Glomerular visceral epithelial cell (primary cell): ENCODE data around the gene CUL4B.
"Not testable (repeated sequence)": the region's sequence is repeated elsewhere in the genome, so short reads cannot be mapped to it uniquely, and the experiment has no call there.

Experiments
- DNase-seq: peaks from one replicate; pipeline ENCODE4 v3.0.0-alpha.2; 2016; ENCODE audit errors: extremely low spot score

Gene CUL4B

DNA sequence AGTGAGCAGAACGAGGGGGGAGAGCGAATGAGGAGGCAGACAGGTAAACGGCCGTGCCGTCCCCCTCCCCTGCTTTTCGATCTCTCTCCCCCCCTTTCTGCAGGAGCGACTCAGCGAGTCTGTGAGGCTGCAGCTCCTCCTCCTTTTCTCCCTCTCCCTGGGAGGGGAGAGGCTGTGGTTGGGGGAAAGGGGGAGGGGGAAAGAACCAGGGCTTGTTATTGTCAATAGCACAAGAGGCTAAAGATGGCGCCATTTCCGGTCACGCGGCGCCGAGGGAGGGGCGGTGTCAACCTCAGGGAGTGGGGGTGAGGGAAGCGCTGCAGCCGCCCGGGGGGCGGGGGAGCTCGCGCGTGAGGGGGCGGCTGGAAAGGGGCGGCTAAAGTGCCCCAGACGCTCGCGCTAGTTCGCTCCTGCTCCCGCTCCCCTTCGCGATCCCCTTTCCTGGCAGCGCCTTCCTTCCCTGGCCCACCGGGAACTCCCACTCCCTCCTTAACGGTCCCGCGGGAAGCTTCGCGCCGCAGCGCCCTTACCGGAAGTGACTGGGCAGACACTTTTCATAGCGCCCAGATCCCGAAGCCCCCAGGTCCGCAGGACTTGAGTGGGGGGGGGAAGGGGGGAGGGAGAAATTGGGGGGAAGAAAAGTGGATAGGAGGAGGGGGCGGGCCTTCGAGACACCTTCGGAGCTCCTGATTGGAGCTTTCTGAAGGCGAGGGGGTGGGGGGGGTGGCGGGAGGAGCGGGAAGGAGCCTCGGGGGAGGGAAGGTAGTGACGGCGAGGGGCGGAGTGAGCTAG is at the start of gene CUL4B:
Gene CUL4B (minus strand): TSS at position 121 of the 792 bp plus-strand sequence. CDS start 324 bp downstream, outside the sequence.
- DNase-seq: peak; percentile 93

DNA sequence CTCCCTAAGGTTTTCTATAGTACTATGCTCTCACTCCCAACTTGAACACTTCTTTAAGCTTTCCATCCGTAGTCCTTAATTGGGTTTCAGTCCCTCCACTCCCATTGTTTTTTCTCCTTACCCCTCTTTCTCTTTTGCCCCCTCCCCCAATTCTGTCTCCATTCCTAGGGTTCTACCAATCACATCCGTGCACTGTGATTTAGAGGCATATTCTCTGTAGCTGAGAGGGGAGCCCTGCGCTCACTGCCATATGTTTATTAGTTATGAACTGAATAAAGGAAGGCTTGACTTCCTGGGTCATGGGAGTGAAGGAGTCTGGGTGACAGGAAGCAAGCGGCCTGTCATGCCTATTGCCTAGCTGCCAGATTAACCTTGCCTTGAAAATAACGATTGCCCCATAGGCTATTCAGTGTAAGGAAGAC is 43.6 kb upstream of the CUL4B start:
- DNase-seq: peak; percentile 16

DNA sequence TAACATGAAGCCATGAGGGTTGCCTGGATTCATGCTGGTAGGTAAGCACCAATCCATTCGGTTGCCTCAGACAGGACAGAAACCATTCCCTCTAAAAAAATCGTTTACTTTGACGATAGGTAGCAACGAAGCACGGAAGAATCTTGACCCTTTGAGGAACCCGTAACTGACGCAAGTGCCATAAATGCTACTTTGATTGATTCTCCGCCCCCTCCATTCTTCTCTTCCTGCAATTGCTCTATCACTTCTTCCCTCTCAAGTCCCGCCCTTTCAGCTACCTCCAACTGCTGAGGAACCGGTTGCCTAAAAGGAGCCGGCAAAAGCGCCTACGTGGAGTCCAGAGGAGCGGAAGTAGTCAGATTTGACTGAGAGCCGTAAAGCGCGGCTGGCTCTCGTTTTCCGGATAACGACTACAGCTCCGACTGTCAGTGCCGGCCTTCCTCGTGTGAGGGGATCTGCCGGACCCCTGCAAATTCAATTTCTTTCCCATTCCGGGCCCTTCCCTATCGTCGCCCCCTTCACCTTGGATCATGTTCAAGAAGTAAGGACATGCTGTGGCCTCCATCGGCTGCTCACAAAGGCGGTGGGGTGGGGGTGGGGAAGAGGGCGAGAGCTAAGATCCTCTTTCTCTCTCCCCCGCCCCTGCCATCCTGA is 43.1 kb upstream of the CUL4B start, which contains the start of gene MCTS1:
Gene MCTS1 (plus strand): TSS at position 395 of the 654 bp plus-strand sequence. CDS start 136 bp downstream, at position 531.
- DNase-seq: peak; percentile 90

DNA sequence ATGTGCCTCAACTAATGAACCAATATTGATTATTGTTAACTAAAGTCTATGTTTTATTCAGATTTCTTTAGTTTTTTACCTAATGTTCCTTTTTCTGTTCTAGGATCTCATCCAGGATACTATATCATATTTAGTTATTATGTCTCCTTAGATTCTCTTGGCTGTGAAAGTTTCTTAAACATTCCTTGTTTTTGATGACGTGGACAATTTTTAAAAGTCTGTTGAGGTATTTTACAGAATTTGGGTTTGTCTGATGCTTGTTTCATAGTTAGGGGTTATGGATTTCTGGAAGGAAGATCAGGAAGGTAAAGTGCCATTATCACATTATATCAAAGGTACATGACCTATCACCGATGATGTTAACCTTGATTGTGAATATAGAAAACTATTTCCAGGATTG is 24.9 kb upstream of the CUL4B start:
- no peak for DNase-seq

DNA sequence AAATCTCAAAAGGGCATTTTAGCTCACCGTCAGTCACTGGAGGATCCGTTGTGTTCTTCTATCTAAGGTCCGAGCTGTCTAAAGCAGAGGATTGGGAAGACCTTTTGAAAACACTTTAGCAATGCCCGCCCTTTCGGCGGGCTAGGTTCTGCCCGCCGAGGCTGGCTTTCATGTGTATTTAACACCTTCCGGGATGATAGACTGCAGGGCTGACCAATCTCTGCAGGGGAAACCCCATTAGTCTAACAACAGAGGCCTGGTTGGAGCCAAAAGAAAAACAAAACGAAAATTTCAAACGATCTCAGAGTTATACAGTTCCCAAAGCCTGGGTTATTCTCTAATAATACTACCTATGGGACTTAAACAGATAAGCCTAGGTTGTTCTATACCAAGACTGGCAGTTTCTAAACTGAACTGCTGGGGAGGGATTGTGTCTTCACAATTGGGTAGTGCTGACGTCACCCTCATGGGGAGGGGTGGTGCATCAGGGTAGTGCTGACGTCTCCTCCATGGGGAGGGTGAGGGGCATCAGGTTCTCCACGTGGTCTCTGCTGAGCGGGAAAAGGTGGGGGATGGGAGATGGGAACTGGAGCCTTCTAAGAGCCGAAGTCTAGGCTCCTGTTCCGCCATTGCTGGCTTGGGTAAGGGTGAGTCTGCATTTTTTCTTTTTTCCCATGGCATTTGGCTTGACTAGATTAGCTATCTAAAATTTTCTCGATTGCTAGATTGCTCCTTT is 14.8 kb upstream of the CUL4B start:
- DNase-seq: no peak

DNA sequence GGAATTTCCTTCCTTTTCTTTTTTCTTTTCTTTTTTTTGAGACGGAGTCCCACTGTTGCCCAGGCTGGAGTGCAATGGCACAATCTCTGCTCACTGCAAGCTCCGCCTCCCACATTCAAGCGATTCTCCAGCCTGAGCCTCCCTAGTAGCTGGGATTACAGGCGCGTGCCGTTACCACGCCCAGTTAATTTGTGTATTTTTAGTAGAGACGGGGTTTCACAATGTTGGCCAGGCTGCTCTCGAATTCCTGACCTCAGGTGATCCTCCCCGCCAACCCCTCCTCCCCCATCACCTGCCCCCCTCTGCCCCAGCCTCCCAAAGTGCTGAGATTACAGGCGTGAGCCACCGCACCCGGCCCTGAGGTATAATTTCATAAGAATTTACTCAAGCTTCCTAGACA is 13.0 kb upstream of the CUL4B start:
- DNase-seq: not testable (repeated sequence)

DNA sequence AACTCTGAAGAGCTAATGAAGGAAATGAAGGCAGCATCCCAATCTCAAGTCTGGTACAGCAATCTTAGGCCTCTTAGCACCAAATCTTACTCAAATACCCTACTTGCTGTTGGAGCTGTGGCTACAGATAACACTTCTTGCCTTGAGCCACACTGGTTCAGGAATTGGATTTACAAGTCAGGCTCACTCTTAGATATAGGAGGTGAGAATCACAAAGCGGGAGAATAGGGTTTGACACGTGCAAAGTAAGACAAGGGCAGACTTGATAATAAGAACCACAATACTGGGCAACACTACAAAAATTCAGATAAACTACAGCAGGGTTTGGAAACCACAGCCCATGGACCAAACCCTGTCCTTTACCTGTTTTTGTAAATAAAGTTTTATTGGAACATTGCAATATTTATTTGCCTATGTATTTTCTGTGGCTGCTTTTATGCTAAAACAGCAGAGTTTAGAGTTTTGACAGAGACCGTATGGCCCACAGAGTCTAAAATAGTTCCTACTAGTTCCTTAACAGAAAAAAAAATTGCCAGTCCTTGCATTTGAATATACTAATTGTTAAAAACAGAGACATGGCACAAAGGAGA is 9.3 kb upstream of the CUL4B start:
- DNase-seq: no peak

DNA sequence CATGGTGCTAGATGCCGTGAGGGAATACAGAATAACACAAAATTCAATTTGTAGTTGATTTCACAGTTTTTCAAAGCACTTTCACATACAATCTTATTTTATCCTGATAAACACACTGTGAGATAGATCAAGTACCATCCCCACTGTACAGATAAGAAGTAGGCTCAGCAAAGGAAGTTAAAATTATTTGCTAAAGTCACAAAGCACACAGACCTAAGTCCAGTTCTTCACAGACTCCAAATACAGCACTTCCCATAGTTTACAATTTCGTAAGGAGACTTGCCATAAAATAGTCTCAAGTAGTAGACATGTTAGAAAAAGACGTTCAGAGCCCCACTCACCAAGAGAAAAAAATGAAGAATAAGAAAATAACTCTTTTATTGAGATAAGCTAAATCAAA is 7.8 kb upstream of the CUL4B start:
- DNase-seq: no peak

DNA sequence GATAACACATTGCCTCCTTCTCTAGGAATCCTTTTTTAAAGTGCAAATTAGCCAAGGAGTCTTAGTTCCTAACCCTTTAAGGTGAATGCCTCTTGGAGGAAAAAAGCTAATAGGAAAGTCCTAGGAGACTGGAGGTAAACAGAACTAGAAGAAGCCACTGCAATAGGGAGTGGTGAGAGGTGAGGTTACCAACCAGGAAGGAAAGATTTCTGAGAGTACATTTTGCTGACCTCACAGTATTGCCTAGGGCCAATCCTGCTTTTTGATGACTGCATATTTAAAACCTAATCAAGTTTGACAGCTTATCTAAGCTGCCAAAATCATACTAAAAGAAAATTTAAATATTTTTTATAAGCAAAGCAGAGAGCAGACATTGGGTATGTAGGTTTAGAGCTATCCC is 7.3 kb upstream of the CUL4B start:
- DNase-seq: no peak

DNA sequence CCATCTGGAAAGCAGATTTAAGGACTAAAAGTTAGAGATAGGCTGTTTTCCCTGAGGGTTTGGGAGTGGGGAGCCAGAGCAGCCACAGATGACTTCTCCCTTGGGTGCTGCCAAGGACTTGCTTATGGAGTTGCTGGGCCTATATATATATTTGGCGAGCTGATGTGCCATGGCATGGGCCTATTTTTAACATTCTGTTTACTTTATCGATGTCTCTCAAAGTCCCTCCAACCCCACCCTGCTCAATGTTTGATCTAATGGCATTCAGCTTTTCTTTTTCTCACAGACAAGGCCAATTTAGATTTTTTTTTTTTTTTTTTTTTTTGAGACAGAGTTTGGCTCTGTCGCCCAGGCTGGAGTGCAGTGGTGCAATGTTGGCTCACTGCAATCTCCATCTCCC is 6.1 kb upstream of the CUL4B start:
- DNase-seq: no peak

DNA sequence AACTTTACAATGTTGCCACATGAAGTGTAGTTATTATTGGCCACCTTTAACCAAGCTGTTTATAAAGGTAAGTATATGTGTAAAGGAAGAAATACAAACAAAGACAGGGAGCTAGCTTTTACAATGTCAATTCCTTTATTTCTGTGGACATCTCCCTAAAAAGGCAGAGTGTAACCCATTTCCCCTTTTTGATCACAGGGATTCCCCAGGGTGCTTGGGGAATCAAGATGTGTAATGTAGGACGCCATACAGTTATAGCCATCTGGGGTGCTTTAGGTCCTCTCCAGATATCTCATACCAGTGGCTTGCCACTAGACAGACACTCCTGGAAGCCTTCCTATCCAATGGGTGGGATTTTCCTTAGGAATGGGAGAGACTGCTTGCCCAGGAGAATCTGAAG is 4.2 kb upstream of the CUL4B start:
- no peak for DNase-seq

DNA sequence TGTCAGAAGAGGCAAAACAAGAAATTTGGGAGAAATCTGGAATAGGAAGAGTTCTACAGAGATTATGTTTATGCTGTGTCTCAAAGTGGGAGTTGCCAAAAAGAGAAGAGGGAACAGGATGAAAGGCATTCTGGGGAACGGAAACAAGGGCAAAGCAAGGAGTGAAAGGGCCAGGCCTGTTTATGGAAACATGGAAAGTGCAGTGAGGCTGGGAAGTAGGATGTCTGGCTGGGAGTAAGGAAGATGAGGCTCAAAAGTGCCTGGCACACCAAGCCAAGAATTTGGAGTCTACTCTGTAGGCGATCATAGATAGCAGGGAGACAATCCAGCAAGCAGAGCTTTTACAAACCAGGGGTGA is 1.8 kb upstream of the CUL4B start:
- DNase-seq: no peak

DNA sequence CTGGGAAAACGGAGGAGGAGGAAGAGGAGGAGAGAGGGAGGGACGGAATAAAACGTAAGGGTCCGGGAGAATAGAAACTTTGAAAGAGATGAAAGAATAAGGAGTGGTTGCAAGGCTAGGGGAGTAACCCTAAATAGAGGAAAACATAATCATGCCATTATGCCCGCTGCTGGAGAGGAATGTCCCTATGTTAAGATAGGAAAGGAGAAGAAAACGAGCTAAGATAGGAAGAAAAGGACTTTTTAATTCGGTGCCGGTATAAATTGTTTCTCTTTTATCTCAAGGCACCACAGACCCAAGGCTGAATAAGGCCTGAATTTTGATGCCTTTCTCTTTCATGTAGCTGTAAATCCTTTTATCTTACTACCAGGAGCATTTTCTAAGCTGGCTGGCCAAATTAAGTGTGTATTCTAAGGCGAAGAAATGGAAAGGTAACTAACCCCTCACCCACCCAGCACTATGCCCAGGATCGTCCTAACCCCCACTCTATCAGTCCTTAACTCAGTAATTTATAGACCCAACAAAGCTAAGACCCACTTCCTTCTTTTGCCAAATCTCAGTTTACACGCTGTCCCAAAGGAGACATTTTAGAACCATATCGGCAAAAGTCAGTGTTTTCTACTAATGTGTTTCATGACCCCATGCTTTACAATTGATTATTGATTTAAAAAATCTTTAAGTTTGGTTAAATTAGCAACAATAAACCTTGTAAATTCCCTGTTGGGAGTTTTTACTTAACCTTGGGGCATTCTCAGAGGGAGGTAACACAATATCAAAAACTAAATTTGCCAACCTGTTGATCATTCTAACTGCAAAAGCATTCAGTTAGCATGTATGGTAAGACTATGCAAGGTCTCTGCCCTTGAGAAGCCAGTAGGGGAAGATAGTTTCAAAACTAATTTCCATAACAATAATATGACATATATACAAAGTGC is 1.1 kb upstream of the CUL4B start:
- DNase-seq: no peak

DNA sequence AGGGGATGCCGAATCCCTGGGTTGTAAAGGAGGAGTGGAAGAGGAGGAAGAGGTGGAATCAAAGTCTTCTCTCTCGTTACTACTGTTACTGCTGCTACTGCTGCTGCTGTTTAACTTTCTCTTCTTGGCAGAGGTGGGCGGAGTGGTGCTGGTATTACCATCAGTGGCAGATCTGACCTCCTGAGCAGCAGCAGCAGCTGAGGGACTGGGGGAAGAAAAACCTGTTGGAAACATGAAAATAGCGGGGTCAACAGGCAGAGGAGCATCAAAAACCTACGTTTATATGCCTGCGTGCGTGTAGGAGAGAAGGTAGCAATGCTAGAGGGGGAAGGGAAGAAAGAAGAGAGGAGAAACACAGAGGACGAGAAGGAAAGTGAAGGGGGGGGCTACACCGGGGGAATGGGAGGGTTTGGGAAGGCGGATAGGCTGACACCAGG is 339 bp downstream of the CUL4B start:
- peak; percentile 42 for DNase-seq

DNA sequence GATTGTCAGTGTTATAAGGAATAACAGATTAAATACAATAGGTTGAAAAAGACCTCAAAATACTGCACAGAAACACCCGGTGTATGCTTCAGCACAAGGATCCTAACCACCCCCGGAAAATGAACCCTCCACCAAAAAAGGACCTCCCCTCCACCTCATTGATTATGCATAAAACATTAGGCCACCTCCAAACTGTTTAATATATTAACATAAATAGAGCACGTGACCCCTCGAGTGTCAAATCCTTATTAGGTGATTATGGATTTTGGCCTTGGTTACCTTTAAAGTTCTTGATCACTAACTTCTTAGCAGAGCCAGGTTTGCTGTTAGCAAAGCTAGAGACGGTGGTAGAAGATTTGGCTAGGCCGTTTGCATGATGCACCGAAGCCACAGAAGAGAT is 958 bp downstream of the CUL4B start:
- DNase-seq: peak; percentile 9

DNA sequence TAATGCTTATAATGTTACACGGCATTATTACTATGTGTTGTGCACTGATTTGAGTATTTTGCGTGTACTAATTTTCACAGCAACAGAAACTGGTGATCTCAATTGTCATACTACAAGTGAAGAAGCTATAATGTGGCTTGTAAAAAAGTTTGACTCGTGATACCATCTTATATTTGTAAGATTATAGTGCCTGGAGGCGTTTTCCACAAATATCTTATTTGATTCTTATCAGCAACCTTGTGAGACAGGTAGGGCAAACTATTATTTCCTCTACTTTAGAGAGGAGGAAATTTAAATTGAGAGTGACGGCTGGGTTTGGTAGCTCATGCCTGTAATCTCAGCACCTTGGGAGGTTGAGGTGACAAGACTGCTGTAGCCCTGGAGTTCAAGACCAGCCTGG is 4.5 kb downstream of the CUL4B start:
- no peak for DNase-seq

DNA sequence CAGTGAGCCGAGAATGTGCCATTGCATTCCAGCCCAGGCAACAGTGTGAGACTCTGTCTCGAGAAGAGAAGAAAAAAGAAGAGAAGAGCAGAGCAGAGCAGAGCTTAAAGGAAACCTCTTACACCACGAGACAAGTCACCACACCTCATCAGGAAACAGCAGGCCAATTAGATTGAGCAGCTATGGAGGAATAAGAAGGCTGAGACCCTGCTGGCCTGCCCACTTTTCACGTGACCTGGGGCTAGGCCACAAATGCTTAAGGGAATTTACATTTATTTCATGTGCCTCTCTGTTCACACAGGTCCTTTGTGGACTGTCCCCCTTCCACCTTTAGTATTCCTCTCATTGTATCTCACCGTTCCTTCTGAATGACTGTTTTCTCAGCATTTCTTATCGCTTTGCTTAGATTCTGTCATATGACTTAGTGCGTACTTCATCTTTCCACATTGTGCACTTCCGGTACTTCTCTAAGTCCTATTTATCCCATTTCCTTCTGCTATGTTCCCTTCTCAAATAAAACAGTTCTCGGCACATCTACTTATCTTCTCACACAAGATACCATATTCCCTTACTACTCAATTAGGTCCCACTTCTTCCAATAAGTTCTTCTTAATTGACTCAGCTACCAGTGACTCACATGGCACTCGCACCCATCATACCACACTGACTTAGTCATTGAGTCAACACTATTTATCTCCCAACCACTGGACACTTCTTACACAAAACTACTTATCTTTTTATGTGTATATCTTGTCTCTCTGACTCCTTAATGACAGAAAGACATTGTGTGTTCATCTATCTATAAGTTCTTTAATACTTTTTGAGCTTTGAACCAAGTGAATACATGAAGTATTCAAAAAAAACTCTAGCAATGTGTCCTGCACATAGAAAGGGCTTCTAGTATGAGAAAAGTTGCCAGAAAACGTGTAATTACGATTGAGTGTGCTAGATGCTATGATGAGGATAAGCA is 11.0 kb downstream of the CUL4B start:
- DNase-seq: peak; percentile 83

DNA sequence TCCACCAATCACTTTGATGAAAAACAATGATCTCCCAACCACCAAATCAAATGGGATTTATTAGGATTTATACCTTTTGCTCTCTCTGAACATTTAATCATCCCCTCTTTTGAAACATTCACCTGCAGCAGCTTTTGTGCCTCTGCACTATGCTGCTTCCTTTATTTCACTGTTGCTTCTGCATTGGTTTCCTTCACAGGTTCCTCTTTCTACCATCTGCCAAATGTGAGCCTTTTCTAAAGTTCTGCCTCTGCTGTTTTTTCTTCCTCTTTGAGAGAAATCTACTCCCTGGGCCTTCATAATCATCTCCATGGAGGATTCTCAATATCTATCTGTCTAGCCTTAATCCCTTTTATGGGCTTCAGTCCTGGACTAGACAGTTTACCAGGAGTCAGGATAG is 24.7 kb downstream of the CUL4B start:
- DNase-seq: no peak

DNA sequence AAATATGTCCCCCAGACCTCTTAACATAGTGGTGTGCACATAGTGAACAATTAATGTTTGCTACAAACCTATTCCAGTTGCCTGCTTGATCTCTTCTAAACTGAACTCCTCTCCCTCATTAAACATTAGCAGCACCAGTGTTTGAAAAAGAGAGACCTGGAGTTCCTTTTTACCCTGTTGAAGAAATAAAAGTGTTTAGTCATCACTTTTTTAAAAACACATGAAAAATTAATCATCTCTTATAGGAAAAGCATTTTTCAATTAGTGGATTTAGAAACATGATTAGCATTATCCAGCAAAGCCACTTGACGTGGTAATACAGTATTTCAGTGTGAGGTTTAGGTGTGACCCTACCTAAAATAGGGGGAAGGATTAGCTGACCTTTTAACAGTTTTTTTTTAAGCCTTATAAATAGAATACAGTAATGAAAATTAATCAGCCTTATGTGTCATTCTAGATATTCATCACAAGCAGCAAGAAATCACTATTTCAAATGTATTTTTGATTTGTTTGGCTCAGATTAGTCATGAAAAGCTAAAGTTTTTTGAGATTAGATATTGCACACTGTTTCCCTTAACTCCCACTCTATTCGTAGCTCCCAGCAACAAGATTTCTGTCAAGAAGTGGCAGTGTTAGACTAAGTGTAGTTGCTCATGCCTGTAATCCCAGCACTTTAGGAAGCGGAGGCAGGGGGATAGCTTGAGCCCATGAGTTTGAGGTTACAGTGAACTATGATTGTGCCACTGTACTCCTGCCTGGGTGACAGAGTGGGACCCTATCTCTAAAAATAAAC is 26.2 kb downstream of the CUL4B start:
- no peak for DNase-seq
